ENCODE results near the gene CHIC2.

The CHIC2 gene

GRCh38 chr4:54099287-54099747 is 34.9 kb upstream of the CHIC2 start:
- no peak overlapping the region for H3K9ac ChIP-seq (ENCODE audit: low read length)
- no peak overlapping the region for H3K4me2 ChIP-seq (ENCODE audit: low read length)
- no peaks in the 10 kb centered on the region for H3K79me2 ChIP-seq (ENCODE audit: low read length)
- H3K4me3 ChIP-seq (ENCODE audit: low read length), result no peak overlapping the region
- no peak overlapping the region for H3K27ac ChIP-seq (ENCODE audit: low read length)
- no peak overlapping the region for H2AFZ ChIP-seq (ENCODE audit: low read depth, low read length)
- TF ChIP-seq CTCF (IDR thresholded peaks at IDR 0.05; ENCODE audit: low read depth, low read length) (no peak), EZH2phosphoT487 (IDR thresholded peaks at IDR 0.05; ENCODE audit: low read depth) (no peak)
- H4K20me1 ChIP-seq (ENCODE audit: insufficient read depth, low read length), result no peaks in the 10 kb centered on the region
- no peaks in the 10 kb centered on the region for H3K9me3 ChIP-seq (ENCODE audit: insufficient read depth, low read length)
- peaks cover 21% of the 10 kb centered on the region for H3K27me3 ChIP-seq (ENCODE audit: low read depth, low read length)
- H3K4me1 ChIP-seq (ENCODE audit: low read length), result peaks cover 7% of the 10 kb centered on the region
- H3K36me3 ChIP-seq (replicated peaks; ENCODE audit: low read depth, low read length), result no peaks in the 10 kb centered on the region

GRCh38 chr4:54098375-54098774 is 34.0 kb upstream of the CHIC2 start:
- peaks cover 7% of the 10 kb centered on the region for H3K4me1 ChIP-seq (ENCODE audit: low read length)

GRCh38 chr4:54097152-54097551 is 32.7 kb upstream of the CHIC2 start:
- TF ChIP-seq CTCF (IDR thresholded peaks at IDR 0.05; ENCODE audit: low read depth, low read length) (no peak), EZH2phosphoT487 (IDR thresholded peaks at IDR 0.05; ENCODE audit: low read depth) (no peak)
- Histone ChIP-seq H3K4me3 (ENCODE audit: low read length) (no peak overlapping the region), H3K4me1 (ENCODE audit: low read length) (0 out of 2 replicates have a peak, but pooled peaks cover 4% of the 10 kb centered on the region), H3K36me3 (replicated peaks; ENCODE audit: low read depth, low read length) (no peaks in the 10 kb centered on the region), H3K27ac (ENCODE audit: low read length) (no peak overlapping the region), H3K9ac (ENCODE audit: low read length) (no peak overlapping the region), H3K9me3 (ENCODE audit: insufficient read depth, low read length) (no peaks in the 10 kb centered on the region), H2AFZ (ENCODE audit: low read depth, low read length) (no peak overlapping the region), H3K27me3 (ENCODE audit: low read depth, low read length) (peaks cover 21% of the 10 kb centered on the region), H4K20me1 (ENCODE audit: insufficient read depth, low read length) (no peaks in the 10 kb centered on the region), H3K79me2 (ENCODE audit: low read length) (no peaks in the 10 kb centered on the region), H3K4me2 (ENCODE audit: low read length) (no peak overlapping the region)

More at GRCh38 chr4:54098375-54098774, 34.0 kb upstream of the CHIC2 start:
- no peak overlapping the region for H3K4me3 ChIP-seq (ENCODE audit: low read length)
- H3K9ac ChIP-seq (ENCODE audit: low read length), result no peak overlapping the region
- TF ChIP-seq CTCF (IDR thresholded peaks at IDR 0.05; ENCODE audit: low read depth, low read length), result no peak
- TF ChIP-seq EZH2phosphoT487 (IDR thresholded peaks at IDR 0.05; ENCODE audit: low read depth), result no peak
- no peaks in the 10 kb centered on the region for H3K79me2 ChIP-seq (ENCODE audit: low read length)
- no peak overlapping the region for H3K4me2 ChIP-seq (ENCODE audit: low read length)
- no peaks in the 10 kb centered on the region for H3K36me3 ChIP-seq (replicated peaks; ENCODE audit: low read depth, low read length)
- H4K20me1 ChIP-seq (ENCODE audit: insufficient read depth, low read length), result no peaks in the 10 kb centered on the region
- H3K27ac ChIP-seq (ENCODE audit: low read length), result no peak overlapping the region
- H3K9me3 ChIP-seq (ENCODE audit: insufficient read depth, low read length), result no peaks in the 10 kb centered on the region
- H2AFZ ChIP-seq (ENCODE audit: low read depth, low read length), result peak overlapping the region; percentile 39; the same call in 1 of the 2 replicates
- H3K27me3 ChIP-seq (ENCODE audit: low read depth, low read length), result peaks cover 21% of the 10 kb centered on the region

DNA sequence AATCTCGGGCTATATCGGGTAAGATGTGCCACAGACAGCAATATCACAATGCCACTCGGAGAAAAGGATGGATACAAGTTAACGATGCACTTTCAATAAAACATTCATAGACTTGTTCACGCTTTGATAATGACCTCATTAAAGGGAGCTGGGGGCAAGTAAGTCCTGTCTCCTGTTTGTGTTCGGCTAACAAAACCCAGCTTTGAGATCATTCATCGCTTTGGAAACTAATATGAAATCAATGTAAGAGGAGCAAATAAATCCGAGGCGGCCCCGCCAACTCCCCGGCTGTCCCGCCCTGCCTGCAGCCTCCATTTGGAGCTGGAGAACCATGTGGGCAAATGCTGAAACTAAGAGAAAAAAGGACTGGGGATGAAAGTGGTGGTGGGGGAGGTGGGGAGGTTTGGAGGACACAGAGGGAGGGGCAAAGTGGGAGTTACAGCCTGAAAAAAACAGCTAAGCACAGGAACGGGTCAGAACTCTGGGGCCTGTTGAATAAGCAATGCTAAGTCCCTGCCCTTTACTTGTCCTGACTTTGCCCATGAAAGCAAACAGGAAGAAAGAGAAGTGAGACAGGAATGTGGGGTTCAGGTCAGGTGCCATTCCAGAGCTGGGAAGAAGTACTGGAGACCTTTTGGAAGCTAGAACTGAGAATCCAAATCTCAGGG is 32.0 kb upstream of the CHIC2 start:
- Histone ChIP-seq H3K4me1 (ENCODE audit: low read length) (0 out of 2 replicates have a peak, but pooled peaks cover 5% of the 10 kb centered on the region), H3K27me3 (ENCODE audit: low read depth, low read length) (peaks cover 21% of the 10 kb centered on the region), H3K9me3 (ENCODE audit: insufficient read depth, low read length) (no peaks in the 10 kb centered on the region), H3K9ac (ENCODE audit: low read length) (no peak overlapping the region), H3K4me2 (ENCODE audit: low read length) (no peak overlapping the region), H3K4me3 (ENCODE audit: low read length) (no peak overlapping the region), H4K20me1 (ENCODE audit: insufficient read depth, low read length) (no peaks in the 10 kb centered on the region), H3K36me3 (replicated peaks; ENCODE audit: low read depth, low read length) (no peaks in the 10 kb centered on the region), H2AFZ (ENCODE audit: low read depth, low read length) (no peak overlapping the region), H3K79me2 (ENCODE audit: low read length) (no peaks in the 10 kb centered on the region), H3K27ac (ENCODE audit: low read length) (no peak overlapping the region)
- TF ChIP-seq EZH2phosphoT487 (IDR thresholded peaks at IDR 0.05; ENCODE audit: low read depth) (no peak), CTCF (IDR thresholded peaks at IDR 0.05; ENCODE audit: low read depth, low read length) (no peak)
